Measurements from ENCODE around the gene TRANK1.

- TF ChIP-seq CTCF (IDR thresholded peaks at IDR 0.05) (no peak), POLR2A (IDR thresholded peaks at IDR 0.05) (no peak), POLR2AphosphoS5 (IDR thresholded peaks at IDR 0.05) (no peak)
Measured at GRCh38 chr3:36957063-36957462, 12.2 kb upstream of the TRANK1 start.

Data from prostate gland (tissue), 2 donors.